Measurements from ENCODE around the gene OR1J4.
"Not testable (repeated sequence)": the region's sequence is repeated elsewhere in the genome, so short reads cannot be mapped to it uniquely, and the experiment has no call there.

The OR1J4 gene, protein sequence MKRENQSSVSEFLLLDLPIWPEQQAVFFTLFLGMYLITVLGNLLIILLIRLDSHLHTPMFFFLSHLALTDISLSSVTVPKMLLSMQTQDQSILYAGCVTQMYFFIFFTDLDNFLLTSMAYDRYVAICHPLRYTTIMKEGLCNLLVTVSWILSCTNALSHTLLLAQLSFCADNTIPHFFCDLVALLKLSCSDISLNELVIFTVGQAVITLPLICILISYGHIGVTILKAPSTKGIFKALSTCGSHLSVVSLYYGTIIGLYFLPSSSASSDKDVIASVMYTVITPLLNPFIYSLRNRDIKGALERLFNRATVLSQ

GRCh38 chr9:122518841-122519240 lies at the start of gene OR1J4:
TSS of gene OR1J4 (plus strand) at chr9:122519141. CDS start at chr9:122519141, 0 bp downstream.
- DNase-seq, result no peak

GRCh38 chr9:122474561-122474960 lies 44.4 kb upstream of the OR1J4 start:
- no peak for DNase-seq

- no peak for DNase-seq
Measured at GRCh38 chr9:122475717-122476116, 43.2 kb upstream of the OR1J4 start.

DNA sequence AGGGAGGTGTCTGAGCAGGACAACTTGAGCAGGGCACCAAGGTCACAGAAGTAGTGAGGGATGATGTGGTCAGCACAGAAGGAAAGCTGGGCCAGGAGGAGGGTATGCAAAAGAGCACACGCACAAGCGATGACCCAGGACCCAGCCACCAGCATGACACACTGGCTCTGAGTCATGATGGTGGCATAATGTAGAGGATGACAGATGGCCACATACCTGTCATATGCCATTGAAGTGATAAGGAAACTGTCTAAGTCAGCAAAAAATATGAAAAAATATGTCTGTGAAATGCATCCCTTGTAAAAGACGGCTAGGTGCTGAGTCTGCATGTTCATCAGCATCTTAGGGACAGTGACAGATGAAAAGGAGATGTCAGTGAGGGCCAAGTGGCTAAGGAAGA lies 41.6 kb upstream of the OR1J4 start:
- DNase-seq, result no peak

DNA sequence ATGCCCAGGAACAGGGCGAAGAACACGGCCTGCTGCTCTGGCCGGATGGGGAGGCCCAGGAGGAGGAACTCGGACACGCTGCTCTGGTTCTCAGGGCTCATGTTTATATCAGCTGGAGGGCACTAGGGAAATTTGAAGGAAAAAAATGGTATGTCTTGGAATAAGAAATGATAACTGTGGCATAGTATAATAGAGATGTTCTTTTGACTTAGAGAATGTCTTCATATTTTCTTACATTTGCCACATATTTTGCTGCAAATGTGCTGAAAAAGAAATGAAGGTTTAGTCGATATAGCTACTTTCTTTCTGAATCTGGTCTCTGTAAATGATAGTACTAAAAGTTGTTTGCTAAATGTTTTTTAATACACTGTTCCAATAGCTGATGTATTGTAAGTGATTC lies 41.1 kb upstream of the OR1J4 start, which contains the start of gene OR1J1:
OR1J1 (minus strand) TSS at position 101 of the 400 bp plus-strand sequence; CDS start at position 101, 0 bp downstream.
- no peak for DNase-seq

- DNase-seq, result no peak
Measured at GRCh38 chr9:122479062-122479461, 39.9 kb upstream of the OR1J4 start.

DNA sequence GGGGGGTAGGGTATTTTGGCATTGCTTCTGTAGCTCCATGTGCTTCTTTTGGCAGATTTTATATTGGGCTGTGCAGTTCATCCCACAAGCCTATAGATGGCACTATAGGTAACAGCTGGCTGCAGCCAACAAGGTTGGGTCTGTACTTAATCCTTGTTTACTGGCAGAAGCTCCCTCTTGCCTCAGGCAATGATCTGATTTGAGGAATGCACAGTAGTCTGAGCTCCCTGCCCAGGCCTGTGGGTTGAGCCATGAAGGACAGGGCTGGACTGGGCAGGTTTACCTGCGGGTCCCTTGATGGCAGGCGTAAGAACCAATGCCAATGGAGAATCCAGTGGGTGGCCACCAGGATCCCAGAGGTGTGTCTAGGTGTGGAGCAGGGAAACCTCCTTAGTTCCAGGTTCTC lies 20.1 kb upstream of the OR1J4 start:
- peak; percentile 49 for DNase-seq

DNA sequence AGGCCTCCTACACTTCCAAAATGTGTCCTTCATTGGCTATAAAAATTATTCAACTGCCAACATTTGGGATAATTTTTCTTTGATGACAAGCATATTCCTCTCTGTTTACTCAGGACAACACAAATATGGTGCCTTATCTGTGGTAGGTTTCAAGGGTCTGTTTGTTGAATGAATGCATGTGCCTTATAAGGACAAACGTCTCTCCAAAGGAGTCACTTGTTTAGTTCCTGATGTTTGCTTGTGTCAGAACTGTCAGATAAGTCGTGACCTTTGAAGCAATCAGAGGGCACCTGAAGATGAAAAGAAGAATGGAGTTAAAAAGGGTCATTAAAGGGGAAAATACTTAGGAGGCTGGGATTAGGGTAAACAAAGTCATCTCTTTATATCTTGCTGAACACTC lies 12.0 kb upstream of the OR1J4 start:
- no peak for DNase-seq

DNA sequence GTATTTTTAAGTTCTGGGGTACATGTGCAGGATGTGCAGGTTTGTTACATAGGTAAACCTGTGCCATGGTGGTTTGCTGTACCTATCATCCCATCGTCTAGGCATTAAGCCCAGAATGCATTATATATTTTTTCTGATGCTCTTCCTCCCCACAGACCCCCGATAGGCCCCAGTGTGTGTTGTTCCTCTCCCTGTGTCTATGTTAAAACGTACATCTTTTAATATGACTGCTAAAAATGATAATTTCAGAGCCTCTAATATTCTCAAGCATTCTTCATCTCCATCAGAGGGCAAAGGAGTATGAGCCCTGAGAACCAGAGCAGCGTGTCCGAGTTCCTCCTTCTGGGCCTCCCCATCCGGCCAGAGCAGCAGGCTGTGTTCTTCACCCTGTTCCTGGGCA lies 8.4 kb upstream of the OR1J4 start, which contains the start of gene OR1J2:
OR1J2 (plus strand) TSS at position 301 of the 400 bp plus-strand sequence; CDS start at position 301, 0 bp downstream.
- DNase-seq, result no peak

- no peak for DNase-seq
Measured at GRCh38 chr9:122518226-122518625, 715 bp upstream of the OR1J4 start.

DNA sequence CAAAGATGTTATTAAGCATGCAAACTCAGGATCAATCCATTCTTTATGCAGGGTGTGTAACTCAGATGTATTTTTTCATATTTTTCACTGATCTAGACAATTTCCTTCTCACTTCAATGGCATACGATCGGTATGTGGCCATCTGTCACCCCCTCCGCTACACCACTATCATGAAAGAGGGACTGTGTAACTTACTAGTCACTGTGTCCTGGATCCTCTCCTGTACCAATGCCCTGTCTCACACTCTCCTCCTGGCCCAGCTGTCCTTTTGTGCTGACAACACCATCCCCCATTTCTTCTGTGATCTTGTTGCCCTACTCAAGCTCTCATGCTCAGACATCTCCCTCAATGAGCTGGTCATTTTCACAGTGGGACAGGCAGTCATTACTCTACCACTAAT lies 435 bp downstream of the OR1J4 start:
- DNase-seq, result no peak

- no peak for DNase-seq
Measured at GRCh38 chr9:122526602-122527001, 7.7 kb downstream of the OR1J4 start.

DNA sequence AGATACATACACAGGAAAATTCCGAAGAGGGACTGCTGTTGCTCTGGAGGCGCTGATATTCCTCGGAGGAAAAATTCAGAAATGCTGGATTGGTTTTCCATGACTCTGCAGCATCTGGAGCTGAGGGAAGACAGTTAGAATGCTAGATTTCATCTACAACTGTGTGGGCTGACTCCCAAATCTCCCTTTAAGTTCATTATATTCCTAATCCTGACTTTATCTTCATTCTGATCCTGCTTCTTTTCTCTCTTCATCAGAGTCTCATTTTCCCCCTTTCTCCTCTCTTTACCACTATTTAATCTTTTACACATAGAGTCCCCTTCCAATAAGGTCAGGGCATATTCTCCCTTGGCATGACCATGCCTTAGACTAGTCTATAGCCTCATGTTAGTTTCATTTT lies 8.3 kb downstream of the OR1J4 start, which contains the start of gene OR1N1:
OR1N1 (minus strand) TSS at position 101 of the 400 bp plus-strand sequence; CDS start at position 101, 0 bp downstream.
- DNase-seq, result no peak

- not testable (repeated sequence) for DNase-seq
Measured at GRCh38 chr9:122531157-122531556, 12.2 kb downstream of the OR1J4 start.

DNA sequence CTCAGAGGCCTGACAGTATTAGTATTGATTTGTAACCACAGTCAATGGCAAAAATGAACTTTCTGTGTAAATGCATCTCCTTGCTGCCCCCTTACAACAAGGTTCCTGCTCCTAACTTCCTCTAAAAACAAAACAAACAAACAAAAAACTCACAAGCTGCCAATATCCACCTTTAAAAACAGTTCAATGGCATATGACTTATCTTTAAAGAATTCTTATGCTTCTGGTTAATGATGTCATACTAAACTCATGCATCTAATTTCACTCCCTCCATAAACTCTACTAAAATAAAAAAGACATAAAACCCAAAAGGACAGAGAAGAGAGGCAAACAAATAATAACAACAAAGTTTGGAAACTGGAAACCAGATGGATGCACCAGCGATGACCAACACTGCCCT lies 17.2 kb downstream of the OR1J4 start:
- no peak for DNase-seq

- not testable (repeated sequence) for DNase-seq
Measured at GRCh38 chr9:122537066-122537465, 18.1 kb downstream of the OR1J4 start.

- no peak for DNase-seq
Measured at GRCh38 chr9:122538757-122539156, 19.8 kb downstream of the OR1J4 start.

- DNase-seq, result peak; percentile 31
Measured at GRCh38 chr9:122546196-122546595, 27.3 kb downstream of the OR1J4 start.

- no peak for DNase-seq
Measured at GRCh38 chr9:122551371-122551770, 32.4 kb downstream of the OR1J4 start.

- DNase-seq, result no peak
Measured at GRCh38 chr9:122552812-122553211, 33.9 kb downstream of the OR1J4 start, which contains the start of gene OR1N2. TSS of gene OR1N2 (plus strand) at chr9:122553112. CDS start at chr9:122553212, 100 bp downstream.

- no peak for DNase-seq
Measured at GRCh38 chr9:122561446-122561845, 42.5 kb downstream of the OR1J4 start.

- no peak for DNase-seq
Measured at GRCh38 chr9:122562134-122562760, 43.3 kb downstream of the OR1J4 start.

GRCh38 chr9:122567901-122568300 lies 49.0 kb downstream of the OR1J4 start:
- DNase-seq, result no peak
